ENCODE results near the gene CASK.

DNA sequence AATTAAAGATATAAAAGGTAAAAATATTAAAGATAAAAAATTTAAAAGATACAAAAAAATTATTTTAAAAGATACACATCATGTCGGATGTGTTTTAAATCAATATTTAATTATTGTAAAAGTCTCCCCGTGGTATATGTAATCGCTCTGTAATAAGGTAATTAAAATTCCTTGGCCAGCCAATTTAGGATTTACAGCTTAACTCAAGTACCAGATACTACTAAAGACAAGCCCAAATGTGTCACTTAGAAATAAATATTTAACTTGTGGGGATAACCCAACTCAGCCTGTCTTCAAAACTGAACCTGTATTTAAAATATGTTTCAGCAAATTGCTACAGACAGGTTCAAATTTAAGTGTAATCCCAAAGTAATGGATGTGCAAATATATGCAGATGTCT lies 143.4 kb downstream of the CASK start:
- TF ChIP-seq POLR2A (IDR thresholded peaks at IDR 0.05; ENCODE audit: low read depth, low read length) (no peak), TAF1 (IDR thresholded peaks at IDR 0.05; ENCODE audit: low read depth, low read length) (no peak), POLR2AphosphoS5 (IDR thresholded peaks at IDR 0.05; ENCODE audit: low read depth, low read length) (no peak), PAX5 (IDR thresholded peaks at IDR 0.05; ENCODE audit: insufficient read depth, low read length, severe bottlenecking) (no peak), SPI1 (IDR thresholded peaks at IDR 0.05; ENCODE audit: low read depth, low read length) (no peak), POU2F2 (IDR thresholded peaks at IDR 0.05; ENCODE audit: low read depth, low read length) (no peak)
